Stimulated activated effector memory CD8-positive, alpha-beta T cell treated with anti-CD3 and anti-CD28 coated beads, Interleukin-12 subunit alpha, Interleukin-12 subunit beta, amount 100 ng/mL, for 72 hours (primary cell): ENCODE results near the gene TEX2.

ENCODE experiments used
- ATAC-seq: fragments of 150-1000 bp; cut with Tn5 transposase; 2 replicates; pipeline ENCODE4 v1.10.0; 2021
- DNase-seq, 2 donors: peaks; one replicate each; pipeline ENCODE4 v3.0.0; 2021 to 2022; ENCODE audit warnings: low spot score in 2 of 2
- H3K27ac Mint-ChIP-seq: one replicate; pipeline ENCODE4 v1.8.0; 2022; ENCODE audit warnings: mild to moderate bottlenecking, mixed read lengths
- H3K36me3 Mint-ChIP-seq: one replicate; pipeline ENCODE4 v1.8.0; 2022; ENCODE audit warnings: mild to moderate bottlenecking, mixed read lengths
- H3K4me1 Mint-ChIP-seq: one replicate; pipeline ENCODE4 v1.8.0; 2022; ENCODE audit warnings: mixed read lengths
- H3K4me3 Mint-ChIP-seq: one replicate; pipeline ENCODE4 v1.8.0; 2022; ENCODE audit warnings: mild to moderate bottlenecking, mixed read lengths
- H3K9me3 Mint-ChIP-seq: one replicate; pipeline ENCODE4 v1.8.0; 2022; ENCODE audit warnings: mixed read lengths

TEX2 gene

GRCh38 chr17:64107500-64108236 lies 155.4 kb downstream of the TEX2 start:
- ATAC-seq, result peak; percentile 66

GRCh38 chr17:64106918-64107317 lies 156.1 kb downstream of the TEX2 start:
- no peak for ATAC-seq
- peaks cover 61% of the 10 kb centered on the region for H3K36me3 Mint-ChIP-seq
- peaks cover 82% of the 10 kb centered on the region for H3K4me1 Mint-ChIP-seq
- no peak for DNase-seq
- H3K9me3 Mint-ChIP-seq, result no peaks in the 10 kb centered on the region
- peak overlapping the region; percentile 79 for H3K27ac Mint-ChIP-seq
- peak overlapping the region; percentile 12 for H3K4me3 Mint-ChIP-seq

More at GRCh38 chr17:64107500-64108236, 155.4 kb downstream of the TEX2 start:
- peak overlapping the region; percentile 79 for H3K27ac Mint-ChIP-seq
- no peaks in the 10 kb centered on the region for H3K9me3 Mint-ChIP-seq
- H3K4me3 Mint-ChIP-seq, result peak overlapping the region; percentile 12
- no peak for DNase-seq
- peaks cover 85% of the 10 kb centered on the region for H3K4me1 Mint-ChIP-seq
- peaks cover 61% of the 10 kb centered on the region for H3K36me3 Mint-ChIP-seq

- peaks cover 64% of the 10 kb centered on the region for H3K4me1 Mint-ChIP-seq
- peaks cover 61% of the 10 kb centered on the region for H3K36me3 Mint-ChIP-seq
- peak overlapping the region; percentile 30 for H3K4me3 Mint-ChIP-seq
- H3K27ac Mint-ChIP-seq, result peak overlapping the region; percentile 76
- no peak for DNase-seq
- ATAC-seq, result peak; percentile 35
- H3K9me3 Mint-ChIP-seq, result no peaks in the 10 kb centered on the region
Measured at GRCh38 chr17:64103391-64104364, 159.4 kb downstream of the TEX2 start.

- H3K4me1 Mint-ChIP-seq, result peaks cover 56% of the 10 kb centered on the region
- peak overlapping the region; percentile 76 for H3K27ac Mint-ChIP-seq
- no peak for ATAC-seq
- no peak for DNase-seq
- H3K9me3 Mint-ChIP-seq, result no peaks in the 10 kb centered on the region
- H3K36me3 Mint-ChIP-seq, result peaks cover 69% of the 10 kb centered on the region
- H3K4me3 Mint-ChIP-seq, result no peak overlapping the region
Measured at GRCh38 chr17:64102627-64103390, 160.3 kb downstream of the TEX2 start.

- H3K27ac Mint-ChIP-seq, result peak overlapping the region; percentile 81
- peaks cover 83% of the 10 kb centered on the region for H3K36me3 Mint-ChIP-seq
- DNase-seq (no peak), ATAC-seq (no peak)
- no peak overlapping the region for H3K4me3 Mint-ChIP-seq
- H3K9me3 Mint-ChIP-seq, result no peaks in the 10 kb centered on the region
- peaks cover 56% of the 10 kb centered on the region for H3K4me1 Mint-ChIP-seq
Measured at GRCh38 chr17:64099543-64099942, 163.5 kb downstream of the TEX2 start.
